Measurements from ENCODE around the gene UNC5C.

DNA sequence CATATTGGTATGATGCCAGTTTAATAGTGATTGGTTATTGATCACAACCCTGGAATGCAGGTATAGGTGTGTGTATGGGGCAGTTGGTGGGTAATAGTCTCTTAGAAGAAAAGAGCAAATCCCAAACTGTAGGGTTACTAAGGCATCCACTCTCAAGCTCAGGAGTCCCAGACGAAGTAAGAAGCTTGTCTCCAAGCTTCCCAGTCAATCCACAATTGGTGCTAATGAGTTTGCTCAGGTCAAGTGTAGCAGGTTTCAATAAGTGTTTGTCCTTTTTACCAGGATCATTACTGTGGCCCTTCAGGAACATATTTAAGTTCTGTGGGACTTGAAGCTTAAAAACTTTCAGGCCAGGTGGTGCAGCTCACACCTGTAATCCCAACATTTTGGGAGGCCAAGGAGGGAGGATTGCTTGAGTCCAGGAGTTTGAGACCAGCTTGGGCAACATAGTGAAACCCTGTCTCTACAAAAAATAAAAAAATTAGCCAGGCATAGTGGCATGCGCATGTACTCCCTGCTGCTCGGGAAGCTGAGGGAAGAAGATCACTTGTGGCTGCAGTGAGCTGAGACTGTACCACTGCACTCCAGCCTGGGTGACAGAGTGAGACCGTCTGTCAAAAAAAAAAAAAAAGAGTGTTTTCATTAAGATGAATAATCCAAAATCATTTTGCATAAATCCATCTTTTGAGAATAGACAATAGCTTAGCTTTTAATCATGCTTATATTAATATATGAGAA, 166.8 kb downstream of the UNC5C start:
- TF ChIP-seq, protein P1, sequence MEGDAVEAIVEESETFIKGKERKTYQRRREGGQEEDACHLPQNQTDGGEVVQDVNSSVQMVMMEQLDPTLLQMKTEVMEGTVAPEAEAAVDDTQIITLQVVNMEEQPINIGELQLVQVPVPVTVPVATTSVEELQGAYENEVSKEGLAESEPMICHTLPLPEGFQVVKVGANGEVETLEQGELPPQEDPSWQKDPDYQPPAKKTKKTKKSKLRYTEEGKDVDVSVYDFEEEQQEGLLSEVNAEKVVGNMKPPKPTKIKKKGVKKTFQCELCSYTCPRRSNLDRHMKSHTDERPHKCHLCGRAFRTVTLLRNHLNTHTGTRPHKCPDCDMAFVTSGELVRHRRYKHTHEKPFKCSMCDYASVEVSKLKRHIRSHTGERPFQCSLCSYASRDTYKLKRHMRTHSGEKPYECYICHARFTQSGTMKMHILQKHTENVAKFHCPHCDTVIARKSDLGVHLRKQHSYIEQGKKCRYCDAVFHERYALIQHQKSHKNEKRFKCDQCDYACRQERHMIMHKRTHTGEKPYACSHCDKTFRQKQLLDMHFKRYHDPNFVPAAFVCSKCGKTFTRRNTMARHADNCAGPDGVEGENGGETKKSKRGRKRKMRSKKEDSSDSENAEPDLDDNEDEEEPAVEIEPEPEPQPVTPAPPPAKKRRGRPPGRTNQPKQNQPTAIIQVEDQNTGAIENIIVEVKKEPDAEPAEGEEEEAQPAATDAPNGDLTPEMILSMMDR (IDR thresholded peaks at IDR 0.05; ENCODE audit: low read length), result no peak
- no peak for TF ChIP-seq EZH2 (IDR thresholded peaks at IDR 0.05; ENCODE audit: borderline replicate concordance, low read length)
